Mesothelial cell of epicardium (in vitro differentiated cells): ENCODE results near the gene TMEM115. TPM values are rescaled to one million over a fixed set of nuclear protein-coding genes. Genes with fewer than 3 reads are reported as not detected.

Source experiments
- DNase-seq, 2 experiments: peaks; one replicate each; pipeline ENCODE4 v3.0.0; 2021; ENCODE audit warnings: low spot score in 2 of 2; ENCODE audit not compliant: unreplicated experiment in 2 of 2
- H3K27ac Mint-ChIP-seq: 2 replicates; pipeline ENCODE4 v1.8.0; 2021; ENCODE audit warnings: mixed read lengths
- H3K27me3 Mint-ChIP-seq: 2 replicates; pipeline ENCODE4 v1.8.0; 2021; ENCODE audit warnings: low read depth, mixed read lengths
- H3K36me3 Mint-ChIP-seq: 2 replicates; pipeline ENCODE4 v1.8.0; 2021; ENCODE audit warnings: mixed read lengths
- H3K4me1 Mint-ChIP-seq: 2 replicates; pipeline ENCODE4 v1.8.0; 2021; ENCODE audit warnings: mixed read lengths
- H3K4me3 Mint-ChIP-seq: 2 replicates; pipeline ENCODE4 v1.8.0; 2021; ENCODE audit warnings: mild to moderate bottlenecking, moderate library complexity, mixed read lengths
- H3K9me3 Mint-ChIP-seq: 2 replicates; pipeline ENCODE4 v1.8.0; 2021; ENCODE audit warnings: mixed read lengths
- CTCF ChIP-seq: fragments of 200-600 bp; sonication (generic); IDR thresholded peaks from one replicate; pipeline ENCODE4 v1.5.0; 2021; ENCODE audit warnings: antibody characterized with exemption; ENCODE audit not compliant: unreplicated experiment
- total RNA-seq: library from RNA; stranded (reverse); gene quantifications from 3 replicates; pipeline ENCODE4 v1.2.1, GENCODE V29; 2021

Gene TMEM115
- total RNA-seq, 1 donor from 2014 or later, result 38.6 TPM

GRCh38 chr3:50342813-50343633, 16.3 kb downstream of the TMEM115 start:
- Mint-ChIP-seq H3K27ac (no peak overlapping the region), H3K27me3 (peaks cover 71% of the 10 kb centered on the region), H3K9me3 (no peaks in the 10 kb centered on the region), H3K4me3 (no peak overlapping the region), H3K36me3 (no peaks in the 10 kb centered on the region), H3K4me1 (peaks cover 27% of the 10 kb centered on the region)
- no peak for TF ChIP-seq CTCF
- no peak for DNase-seq

- Mint-ChIP-seq H3K27me3 (peaks cover 71% of the 10 kb centered on the region), H3K27ac (no peak overlapping the region), H3K4me1 (peaks cover 31% of the 10 kb centered on the region), H3K9me3 (no peaks in the 10 kb centered on the region), H3K36me3 (no peaks in the 10 kb centered on the region), H3K4me3 (no peak overlapping the region)
- DNase-seq, result no peak
- no peak for TF ChIP-seq CTCF
Observed at GRCh38 chr3:50341996-50342650, 17.2 kb downstream of the TMEM115 start.

GRCh38 chr3:50341537-50341936, 17.8 kb downstream of the TMEM115 start:
- H3K36me3 Mint-ChIP-seq, result no peaks in the 10 kb centered on the region
- H3K4me1 Mint-ChIP-seq, result peaks cover 32% of the 10 kb centered on the region
- no peak overlapping the region for H3K27ac Mint-ChIP-seq
- no peak for DNase-seq
- H3K27me3 Mint-ChIP-seq, result peaks cover 71% of the 10 kb centered on the region
- peak overlapping the region; percentile 55 for H3K4me3 Mint-ChIP-seq
- no peak for TF ChIP-seq CTCF
- H3K9me3 Mint-ChIP-seq, result no peaks in the 10 kb centered on the region

GRCh38 chr3:50340448-50341329, 18.6 kb downstream of the TMEM115 start, which contains the start of gene RASSF1:
RASSF1 (minus strand) TSS chr3:50340836; CDS start chr3:50340805, 31 bp downstream.
- no peaks in the 10 kb centered on the region for H3K36me3 Mint-ChIP-seq
- peaks cover 35% of the 10 kb centered on the region for H3K4me1 Mint-ChIP-seq
- peaks cover 67% of the 10 kb centered on the region for H3K27me3 Mint-ChIP-seq
- no peaks in the 10 kb centered on the region for H3K9me3 Mint-ChIP-seq
- peak within 1 kb of the TSS; percentile 85 for H3K4me3 Mint-ChIP-seq
- no peak for DNase-seq
- H3K27ac Mint-ChIP-seq, result peak within 1 kb of the TSS; percentile 39
- no peak for TF ChIP-seq CTCF

GRCh38 chr3:50340147-50340447, 19.2 kb downstream of the TMEM115 start:
- DNase-seq, result no peak
- H3K4me1 Mint-ChIP-seq, result peaks cover 36% of the 10 kb centered on the region
- no peak for TF ChIP-seq CTCF
- no peaks in the 10 kb centered on the region for H3K36me3 Mint-ChIP-seq
- H3K9me3 Mint-ChIP-seq, result no peaks in the 10 kb centered on the region
- no peak overlapping the region for H3K27ac Mint-ChIP-seq
- peak overlapping the region; percentile 85 for H3K4me3 Mint-ChIP-seq
- H3K27me3 Mint-ChIP-seq, result peaks cover 62% of the 10 kb centered on the region
